DOHH2 (cell line): ENCODE results near the gene INHBB.
"Not testable (repeated sequence)": the region's sequence is repeated elsewhere in the genome, so short reads cannot be mapped to it uniquely, and the experiment has no call there.

ENCODE experiments used
- H3F3A ChIP-seq: fragments of 200-600 bp; sonication (generic), shearing (Covaris generic); 2 replicates; pipeline ENCODE4 v1.6.0; 2016; ENCODE audit warnings: antibody characterized with exemption, mild to moderate bottlenecking; ENCODE audit not compliant: control insufficient read depth, insufficient read depth
- H3K27ac ChIP-seq: fragments of 200-600 bp; sonication (generic); 2 replicates; pipeline ENCODE4 v1.5.1; 2014; ENCODE audit warnings: low read depth, mild to moderate bottlenecking, low read length, moderate library complexity
- H3K27me3 ChIP-seq: fragments of 200-600 bp; sonication (generic); 2 replicates; pipeline ENCODE4 v1.6.1; 2014; ENCODE audit warnings: mild to moderate bottlenecking, low read length, mixed read lengths; ENCODE audit not compliant: control insufficient read depth
- H3K36me3 ChIP-seq: fragments of 200-600 bp; sonication (generic); 2 replicates; pipeline ENCODE4 v1.6.1; 2014; ENCODE audit warnings: mild to moderate bottlenecking, low read length, moderate library complexity, mixed read lengths; ENCODE audit not compliant: control insufficient read depth
- H3K4me1 ChIP-seq: fragments of 200-600 bp; sonication (generic); 2 replicates; pipeline ENCODE4 v1.6.1; 2014; ENCODE audit warnings: mild to moderate bottlenecking, low read length, mixed read lengths; ENCODE audit not compliant: control insufficient read depth
- H3K4me2 ChIP-seq: fragments of 200-600 bp; sonication (generic); 2 replicates; pipeline ENCODE4 v1.6.0; 2014; ENCODE audit warnings: mild to moderate bottlenecking, low read length, moderate library complexity
- H3K4me3 ChIP-seq: fragments of 200-600 bp; sonication (generic); 2 replicates; pipeline ENCODE4 v1.5.1; 2014; ENCODE audit warnings: mild to moderate bottlenecking, low read length, mixed read lengths
- H3K79me2 ChIP-seq: fragments of 200-600 bp; sonication (generic); 2 replicates; pipeline ENCODE4 v1.6.1; 2014; ENCODE audit warnings: mild to moderate bottlenecking, low read length, mixed read lengths; ENCODE audit not compliant: control insufficient read depth
- H3K9me2 ChIP-seq: fragments of 200-600 bp; sonication (generic); replicated peaks from 2 replicates; pipeline ENCODE4 v1.6.1; 2014; ENCODE audit warnings: mild to moderate bottlenecking, low read length, mixed read lengths; ENCODE audit not compliant: control insufficient read depth
- H3K9me3 ChIP-seq: fragments of 200-600 bp; sonication (generic); 2 replicates; pipeline ENCODE4 v1.6.1; 2014; ENCODE audit warnings: antibody characterized with exemption, low read length, mixed read lengths; ENCODE audit not compliant: control insufficient read depth, insufficient read depth
- H4K20me1 ChIP-seq: fragments of 200-600 bp; sonication (generic); 2 replicates; pipeline ENCODE4 v1.6.0; 2014; ENCODE audit warnings: low read depth, mild to moderate bottlenecking, antibody characterized with exemption, low read length, moderate library complexity; ENCODE audit not compliant: control insufficient read depth, insufficient read depth
- CTCF ChIP-seq: fragments of 200-600 bp; sonication (generic); IDR thresholded peaks from one replicate; pipeline ENCODE4 v1.5.1; 2014; ENCODE audit warnings: antibody characterized with exemption, mild to moderate bottlenecking, low read depth, low read length; ENCODE audit not compliant: poor library complexity, severe bottlenecking
- EZH2phosphoT487 ChIP-seq: fragments of 200-600 bp; sonication (generic); IDR thresholded peaks from 2 replicates; pipeline ENCODE4 v1.6.1; 2017; ENCODE audit warnings: borderline replicate concordance, mild to moderate bottlenecking, antibody characterized with exemption, low read length, moderate library complexity, mixed read lengths

INHBB gene

GRCh38 chr2:120307482-120307881 is 38.5 kb upstream of the INHBB start:
- no peaks in the 10 kb centered on the region for H3K36me3 ChIP-seq
- 0 out of 2 replicates have a peak, but pooled peaks cover 3% of the 10 kb centered on the region for H3K27me3 ChIP-seq
- no peaks in the 10 kb centered on the region for H4K20me1 ChIP-seq
- TF ChIP-seq CTCF (no peak), EZH2phosphoT487 (no peak)
- H3K79me2 ChIP-seq = no peaks in the 10 kb centered on the region
- peak overlapping the region; percentile 22; the same call in 1 of the 2 replicates for H3K27ac ChIP-seq
- H3K4me3 ChIP-seq = peak overlapping the region; percentile 34; the same call in 1 of the 2 replicates
- no peaks in the 10 kb centered on the region for H3K9me2 ChIP-seq
- peaks cover 58% of the 10 kb centered on the region for H3K4me1 ChIP-seq
- H3F3A ChIP-seq = peaks cover 4% of the 10 kb centered on the region; the same call in 1 of the 2 replicates
- H3K9me3 ChIP-seq = no peaks in the 10 kb centered on the region
- peak overlapping the region; percentile 42 for H3K4me2 ChIP-seq

GRCh38 chr2:120308038-120308910 is 37.7 kb upstream of the INHBB start:
- H3K79me2 ChIP-seq = no peaks in the 10 kb centered on the region
- H3K4me3 ChIP-seq = peak overlapping the region; percentile 34
- no peaks in the 10 kb centered on the region for H3K27me3 ChIP-seq
- peaks cover 4% of the 10 kb centered on the region; the same call in 1 of the 2 replicates for H3F3A ChIP-seq
- H3K27ac ChIP-seq = peak overlapping the region; percentile 26; the same call in 1 of the 2 replicates
- peak overlapping the region; percentile 42 for H3K4me2 ChIP-seq
- no peaks in the 10 kb centered on the region for H3K9me3 ChIP-seq
- TF ChIP-seq CTCF (no peak), EZH2phosphoT487 (no peak)
- peaks cover 65% of the 10 kb centered on the region for H3K4me1 ChIP-seq
- no peaks in the 10 kb centered on the region for H3K9me2 ChIP-seq
- no peaks in the 10 kb centered on the region for H3K36me3 ChIP-seq
- H4K20me1 ChIP-seq = no peaks in the 10 kb centered on the region

- peaks cover 67% of the 10 kb centered on the region for H3K4me1 ChIP-seq
Observed at GRCh38 chr2:120310136-120310535, 35.8 kb upstream of the INHBB start.

GRCh38 chr2:120310841-120311240 is 35.1 kb upstream of the INHBB start:
- H3K36me3 ChIP-seq, H3K9me2 ChIP-seq, H3F3A ChIP-seq, H4K20me1 ChIP-seq, H3K79me2 ChIP-seq, H3K9me3 ChIP-seq, H3K27me3 ChIP-seq: not testable (repeated sequence)
- Histone ChIP-seq H3K4me2 (peak overlapping the region; percentile 52), H3K4me1 (peaks cover 62% of the 10 kb centered on the region), H3K27ac (peak overlapping the region; percentile 70), H3K4me3 (peak overlapping the region; percentile 41; the same call in 1 of the 2 replicates)

More at GRCh38 chr2:120310136-120310535, 35.8 kb upstream of the INHBB start:
- Histone ChIP-seq H3K9me3 (no peaks in the 10 kb centered on the region), H3K79me2 (no peaks in the 10 kb centered on the region), H3K9me2 (no peaks in the 10 kb centered on the region), H4K20me1 (no peaks in the 10 kb centered on the region), H3F3A (peaks cover 4% of the 10 kb centered on the region; the same call in 1 of the 2 replicates), H3K27me3 (no peaks in the 10 kb centered on the region), H3K4me3 (peak overlapping the region; percentile 41), H3K4me2 (peak overlapping the region; percentile 52), H3K27ac (peak overlapping the region; percentile 70), H3K36me3 (no peaks in the 10 kb centered on the region)
- TF ChIP-seq CTCF (no peak), EZH2phosphoT487 (no peak)
